CMK (cell line): ENCODE results near the gene SIK3.

Source experiments
- DNase-seq: peaks from one replicate; pipeline ENCODE4 v3.0.0-alpha.2; 2010; ENCODE audit warnings: low read depth

Gene SIK3

DNA sequence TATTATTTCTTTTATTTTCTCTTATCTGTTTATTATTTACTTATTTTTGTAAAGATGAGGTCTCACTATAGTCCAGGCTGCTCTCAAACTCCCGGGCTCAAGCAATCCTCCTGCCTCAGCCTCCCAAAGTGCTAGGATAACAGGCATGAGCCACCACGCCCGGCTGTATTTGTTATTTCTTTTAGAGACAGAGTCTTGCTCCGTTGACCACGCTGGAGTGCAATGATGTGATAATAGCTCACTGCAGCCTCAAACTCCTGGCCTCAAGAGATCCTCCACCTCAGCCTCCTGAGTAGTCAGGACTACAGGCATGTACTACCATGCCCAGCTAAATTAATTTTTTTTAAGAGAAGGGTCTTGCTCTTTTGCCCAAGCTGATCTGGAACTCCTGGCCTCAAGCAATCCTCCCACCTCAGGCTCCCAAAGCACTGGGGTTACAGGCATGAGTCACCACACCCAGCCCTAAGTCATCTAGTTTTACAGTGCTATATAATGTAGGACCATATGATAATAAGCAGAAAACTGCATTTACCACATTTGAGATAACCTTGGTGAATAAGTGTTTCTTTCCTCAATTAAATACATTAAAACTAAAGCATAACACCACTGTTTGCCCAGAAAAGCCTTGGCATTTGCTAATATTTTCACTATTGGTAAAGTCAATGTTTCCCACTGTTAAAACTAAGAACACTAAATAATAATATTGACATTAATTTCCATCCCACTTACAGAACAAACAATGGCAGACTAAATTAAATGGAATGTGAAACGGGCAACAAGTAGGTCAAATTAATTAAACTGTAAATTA is 127.5 kb downstream of the SIK3 start:
- DNase-seq: no peak

DNA sequence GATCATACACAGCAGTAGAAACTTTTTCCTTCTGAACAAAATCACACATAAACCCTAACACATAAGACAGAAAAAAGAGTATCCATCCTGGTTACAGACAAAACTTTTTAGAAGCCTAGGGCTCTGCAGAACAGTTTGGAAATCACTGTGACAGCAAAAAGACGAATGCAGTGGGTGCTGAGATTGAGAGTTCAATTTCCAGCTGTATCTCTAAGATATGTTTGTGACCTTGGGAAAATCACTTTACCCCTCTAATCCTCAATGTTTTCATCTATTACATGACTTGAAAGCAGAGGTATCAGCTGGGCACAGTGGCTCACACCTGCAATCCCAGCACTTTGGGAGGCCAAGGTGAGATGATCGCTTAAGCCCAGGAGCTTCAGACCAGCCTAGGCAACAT is 128.5 kb downstream of the SIK3 start:
- DNase-seq: no peak

DNA sequence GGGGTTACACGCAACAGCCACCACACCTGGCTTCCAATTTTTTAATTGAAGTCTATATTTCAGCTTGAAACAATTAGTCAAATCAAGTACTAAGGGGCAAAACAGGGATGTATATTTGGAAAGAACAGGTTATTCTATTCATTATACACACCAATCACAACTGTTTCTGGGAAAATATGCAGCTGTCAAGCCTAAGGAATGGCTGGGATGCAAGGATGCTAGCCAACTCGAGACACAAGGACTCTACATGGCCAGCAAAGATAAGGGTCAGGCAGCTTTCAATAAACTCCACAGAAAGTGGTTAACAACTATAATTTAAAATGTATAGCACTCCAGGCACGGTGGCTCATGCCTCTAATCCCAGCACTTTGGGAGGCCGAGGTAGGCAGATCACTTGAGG is 134.0 kb downstream of the SIK3 start:
- no peak for DNase-seq

DNA sequence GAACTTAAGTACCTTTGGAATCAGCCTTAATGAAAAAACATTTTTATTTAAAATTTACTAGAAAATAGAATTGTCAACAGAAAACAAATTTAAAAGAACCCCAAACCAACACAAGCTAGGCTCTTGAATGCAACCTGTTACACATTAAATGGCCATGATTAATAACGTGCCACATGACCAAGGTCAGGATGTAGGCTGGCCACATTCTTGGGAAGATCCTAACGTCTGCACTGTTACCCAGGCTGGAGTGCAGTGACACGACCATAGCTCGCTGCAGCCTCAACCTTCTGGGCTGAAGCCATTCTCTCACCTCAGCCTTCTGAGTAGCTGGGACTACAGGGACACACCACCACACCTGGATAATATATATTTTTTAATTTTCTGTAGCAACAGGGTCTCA is 134.4 kb downstream of the SIK3 start:
- DNase-seq: no peak

DNA sequence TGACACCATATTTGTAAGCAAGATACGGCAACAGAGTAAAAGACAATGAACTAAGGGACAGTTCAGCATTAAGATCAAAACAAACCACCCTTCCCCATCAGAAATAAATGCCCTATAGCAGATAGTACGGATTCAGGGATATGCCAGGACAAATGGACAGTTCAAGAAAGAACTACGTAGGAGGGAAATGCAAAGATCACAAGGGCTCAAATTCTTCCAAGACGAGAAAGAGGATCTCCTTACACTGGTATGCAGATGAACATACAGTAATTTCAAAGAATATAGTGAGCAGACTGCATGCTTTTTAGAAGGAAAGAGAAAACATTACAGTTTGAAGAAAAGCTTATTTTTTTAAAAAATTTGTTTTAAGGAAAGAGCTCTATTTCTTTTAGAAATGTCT is 136.1 kb downstream of the SIK3 start:
- no peak for DNase-seq

GRCh38 chr11:116960930-116961329 is 137.3 kb downstream of the SIK3 start:
- DNase-seq: no peak

DNA sequence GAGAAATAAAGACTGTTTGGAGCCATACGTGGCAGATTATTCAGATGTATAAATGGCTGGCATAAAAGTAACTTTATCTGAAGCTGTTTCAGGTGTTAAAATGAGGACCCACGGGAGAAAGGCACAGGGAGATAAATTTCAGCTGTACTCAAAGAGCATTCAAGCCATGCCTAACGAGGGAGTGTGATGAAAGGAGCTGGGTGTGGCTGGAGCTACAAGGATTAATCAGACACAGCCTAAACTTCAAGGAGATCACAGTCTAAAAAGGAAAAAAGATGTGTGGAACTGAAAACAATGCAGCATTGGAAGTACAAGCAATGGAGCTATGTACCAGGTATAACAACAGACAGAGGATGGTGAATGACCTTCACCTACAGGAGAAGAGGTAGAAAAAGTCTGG is 140.0 kb downstream of the SIK3 start:
- no peak for DNase-seq

DNA sequence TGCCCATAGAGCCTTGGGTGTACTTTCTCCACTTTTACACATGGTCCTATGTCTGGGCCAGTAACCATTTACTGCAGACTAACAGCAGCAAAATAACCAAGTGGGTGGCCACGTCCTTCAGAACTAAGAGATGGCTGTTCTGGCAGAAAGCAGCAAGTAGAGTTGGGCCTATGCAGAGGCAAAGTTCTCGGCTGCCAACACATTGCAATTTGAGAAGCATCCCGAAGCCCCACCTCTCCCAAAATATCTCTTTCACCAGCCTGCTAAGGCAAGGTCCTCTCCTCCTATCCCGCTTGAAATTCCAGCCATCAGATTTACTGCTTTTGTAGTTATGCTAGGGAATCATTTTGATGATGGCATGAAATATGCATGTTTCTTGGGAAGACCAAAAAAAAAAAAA is 142.3 kb downstream of the SIK3 start:
- no peak for DNase-seq

DNA sequence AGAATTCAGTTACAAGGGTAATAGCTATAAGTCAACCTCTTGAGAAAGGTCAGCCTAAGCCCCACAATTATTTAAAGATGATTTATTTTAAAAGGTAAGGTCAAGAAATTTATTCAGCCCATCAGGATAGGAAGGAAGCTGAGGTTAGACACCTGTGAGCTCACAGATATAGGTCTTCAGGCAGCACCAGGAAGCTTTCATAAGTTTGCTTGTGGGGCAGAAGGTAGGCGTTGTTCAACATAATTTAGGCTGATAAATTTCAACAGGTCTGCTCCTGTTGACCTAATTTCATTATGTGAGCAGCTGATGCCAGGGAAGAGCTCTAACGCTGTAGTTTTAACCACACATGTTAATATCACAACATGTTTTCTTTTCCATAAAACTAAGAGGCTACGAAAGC is 142.7 kb downstream of the SIK3 start:
- no peak for DNase-seq

DNA sequence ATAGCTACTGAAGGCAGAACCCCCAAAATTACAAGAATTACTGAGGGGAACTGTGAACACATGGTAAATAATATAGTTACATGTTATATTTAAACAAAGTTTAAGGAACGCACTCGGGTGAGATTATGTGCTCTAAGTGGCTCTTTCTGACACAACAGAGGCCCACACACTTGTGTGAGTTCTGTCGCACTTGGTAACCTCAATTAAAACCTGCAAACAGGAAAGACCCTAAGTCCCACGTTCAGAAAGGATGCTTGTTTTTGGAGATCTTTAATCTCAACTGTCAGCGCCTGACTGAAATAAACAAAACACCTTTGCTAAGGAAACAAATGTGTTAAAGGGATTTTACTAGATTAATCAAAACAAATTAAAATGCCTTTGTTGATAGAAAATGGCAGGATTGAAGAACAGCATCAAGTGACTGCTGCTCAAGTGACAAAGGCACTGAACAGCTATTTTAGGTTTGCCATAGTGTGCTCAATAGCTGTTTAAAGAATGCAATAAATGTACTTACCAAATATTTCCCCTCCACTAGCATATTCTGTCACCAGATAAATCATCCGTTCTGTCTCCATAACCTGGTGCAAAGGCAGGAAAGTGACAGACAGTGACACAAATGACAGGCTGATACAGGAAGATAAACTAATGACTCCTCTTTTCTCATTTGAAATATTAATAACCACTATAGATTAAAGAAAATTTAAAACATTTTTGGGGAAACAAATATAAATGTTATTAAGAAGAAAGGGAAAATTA is 144.5 kb downstream of the SIK3 start:
- DNase-seq: no peak

GRCh38 chr11:116951762-116952161 is 146.5 kb downstream of the SIK3 start:
- no peak for DNase-seq

GRCh38 chr11:116950210-116950609 is 148.0 kb downstream of the SIK3 start:
- DNase-seq: no peak

- no peak for DNase-seq
These were observed 149.8 kb downstream of the SIK3 start for GRCh38 chr11:116948391-116948790.

- DNase-seq: no peak
These were observed 151.8 kb downstream of the SIK3 start for GRCh38 chr11:116946414-116946813.

- no peak for DNase-seq
These were observed 158.7 kb downstream of the SIK3 start for GRCh38 chr11:116939499-116939898.

- DNase-seq: no peak
These were observed 159.7 kb downstream of the SIK3 start for GRCh38 chr11:116938471-116939070.

DNA sequence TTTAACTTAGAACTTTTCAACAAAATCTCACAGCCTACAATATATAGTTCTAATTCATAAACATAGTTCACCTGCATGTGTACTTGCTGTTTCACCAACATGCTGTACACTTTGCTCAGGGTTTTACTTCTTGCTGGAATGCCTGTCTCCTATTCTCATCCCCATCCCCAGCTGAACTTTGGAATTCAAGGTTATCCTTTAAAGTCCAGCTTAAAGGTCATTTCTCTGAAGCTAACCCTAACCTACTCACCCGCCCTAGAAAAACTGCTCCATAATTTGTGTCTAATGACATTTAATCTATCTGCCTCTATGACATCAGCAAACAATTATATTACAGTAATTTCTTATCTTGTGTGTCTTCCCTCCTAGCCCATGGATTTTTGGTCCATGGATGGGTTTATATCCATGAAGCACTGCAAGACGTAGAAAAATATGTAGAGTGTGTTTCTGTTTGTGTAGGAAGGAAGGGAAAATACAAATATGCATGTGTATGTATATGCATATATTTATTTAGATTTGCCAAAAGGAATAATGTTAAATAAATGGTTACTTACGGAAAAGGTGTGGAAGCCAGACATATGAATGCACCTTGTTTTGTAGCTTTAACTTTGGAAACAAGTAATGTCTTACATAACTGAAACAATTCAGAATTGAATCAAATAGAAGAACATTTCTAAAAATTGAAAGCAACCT is 161.3 kb downstream of the SIK3 start:
- DNase-seq: no peak

DNA sequence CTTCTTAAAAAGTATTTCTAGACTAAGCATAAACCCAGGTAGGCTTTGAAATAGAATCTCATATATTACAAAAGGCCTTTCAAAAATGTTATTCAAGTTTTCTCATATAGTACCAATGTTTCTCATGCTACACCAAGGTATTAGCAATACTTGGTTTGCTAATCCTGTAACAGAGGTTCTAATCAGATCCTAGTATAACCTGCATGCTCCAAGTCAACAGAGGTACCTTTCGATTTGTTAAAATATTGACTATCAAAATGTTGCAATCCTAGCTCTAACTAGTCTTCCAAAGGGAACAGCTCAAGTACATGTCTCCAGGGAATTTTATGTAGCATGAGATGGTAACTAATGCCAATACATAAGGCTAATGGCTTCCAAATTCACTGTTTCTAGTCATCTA is 162.7 kb downstream of the SIK3 start:
- no peak for DNase-seq

DNA sequence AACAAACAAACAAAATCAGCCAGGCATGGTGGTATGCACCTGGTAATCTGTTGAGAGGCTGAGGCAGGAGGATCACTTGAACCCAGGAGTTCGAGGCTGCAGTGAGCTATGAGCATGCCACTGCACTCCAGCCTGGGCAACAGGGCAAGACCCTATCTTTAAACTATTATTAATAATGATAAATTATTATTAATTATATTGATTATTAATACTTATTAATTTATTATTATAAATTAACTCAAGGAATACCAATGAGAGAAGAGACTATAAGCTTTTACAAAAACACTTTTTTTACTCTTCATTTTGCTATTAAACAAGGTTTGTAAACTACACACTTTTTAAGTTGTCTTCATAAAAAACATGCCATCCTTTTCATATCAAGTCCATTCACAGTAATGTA is 163.1 kb downstream of the SIK3 start:
- no peak for DNase-seq

DNA sequence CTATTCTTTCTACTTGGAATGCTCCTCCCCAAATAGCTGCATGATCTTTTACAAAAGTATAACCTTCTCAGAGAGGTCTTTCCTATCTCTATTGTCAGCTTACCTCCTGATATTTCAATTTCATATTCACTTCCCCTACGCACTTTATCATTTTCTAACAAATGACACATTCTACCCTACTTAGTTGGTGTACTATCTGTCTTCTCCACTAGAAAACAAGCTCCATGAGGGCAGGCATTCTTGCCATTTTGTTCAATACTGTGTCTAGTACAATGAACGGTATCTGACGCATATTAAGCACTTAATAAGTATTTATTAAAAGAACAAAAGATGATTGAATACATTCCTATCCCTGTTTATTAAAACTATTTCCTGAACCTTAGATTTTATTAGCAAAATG is 164.3 kb downstream of the SIK3 start:
- peak; percentile 24 for DNase-seq

GRCh38 chr11:116932181-116932580 is 166.0 kb downstream of the SIK3 start:
- no peak for DNase-seq

- no peak for DNase-seq
These were observed 166.8 kb downstream of the SIK3 start for GRCh38 chr11:116931206-116931953.
